DND-41 (cell line): Measurements from ENCODE around the gene MAML3.

Experiments
- ATAC-seq: fragments of 200-7000 bp; cut with Tn5 transposase; 3 replicates; pipeline ENCODE4 v1.9.1; 2021; ENCODE audit warnings: low read depth; ENCODE audit not compliant: insufficient read depth
- DNase-seq: peaks from one replicate; pipeline ENCODE4 v3.0.0-alpha.2; 2020
- H2AFZ ChIP-seq: 2 replicates; pipeline ENCODE4 v1.6.0; 2012; ENCODE audit warnings: low read depth, low read length
- H3K27ac ChIP-seq: 2 replicates; pipeline ENCODE4 v1.5.1; 2012; ENCODE audit warnings: low read length, inconsistent platforms
- H3K27me3 ChIP-seq: fragments of 200-600 bp; sonication (generic); 2 replicates; pipeline ENCODE4 v1.6.0; 2012; ENCODE audit warnings: low read length, mild to moderate bottlenecking, inconsistent platforms; ENCODE audit not compliant: insufficient read depth, poor library complexity
- H3K36me3 ChIP-seq: 2 replicates; pipeline ENCODE4 v1.5.1; 2012; ENCODE audit warnings: low read length, inconsistent platforms; ENCODE audit not compliant: insufficient read depth
- H3K4me1 ChIP-seq: 2 replicates; pipeline ENCODE4 v1.5.1; 2012; ENCODE audit warnings: mild to moderate bottlenecking, low read length; ENCODE audit not compliant: insufficient read depth
- H3K4me2 ChIP-seq: 2 replicates; pipeline ENCODE4 v1.6.0; 2012; ENCODE audit warnings: mild to moderate bottlenecking, moderate library complexity, low read length, inconsistent platforms; ENCODE audit not compliant: insufficient read depth
- H3K4me3 ChIP-seq, 2 experiments: fragments of 200-600 bp in 1 of 2; shearing (Covaris generic) in 1 of 2; 2 replicates each; pipeline ENCODE4 v1.5.1; 2012 to 2016; ENCODE audit warnings: inconsistent platforms in 2 of 2, low read length in 2 of 2, mild to moderate bottlenecking in 2 of 2, low read depth in 1 of 2, moderate library complexity in 1 of 2
- H3K79me2 ChIP-seq: 2 replicates; pipeline ENCODE4 v1.6.0; 2012; ENCODE audit warnings: low read length, inconsistent platforms; ENCODE audit not compliant: insufficient read depth
- H3K9ac ChIP-seq: 2 replicates; pipeline ENCODE4 v1.6.0; 2012; ENCODE audit warnings: low read depth, mild to moderate bottlenecking, inconsistent platforms, low read length, moderate library complexity
- H3K9me3 ChIP-seq: 2 replicates; pipeline ENCODE4 v1.5.1; 2012; ENCODE audit warnings: low read length, moderate library complexity, mild to moderate bottlenecking, inconsistent platforms; ENCODE audit not compliant: insufficient read depth, severe bottlenecking
- H4K20me1 ChIP-seq: 2 replicates; pipeline ENCODE4 v1.6.0; 2012; ENCODE audit warnings: low read length; ENCODE audit not compliant: insufficient read depth
- CTCF ChIP-seq: IDR thresholded peaks from 2 replicates; pipeline ENCODE4 v1.5.1; 2012; ENCODE audit warnings: borderline replicate concordance, low read length, moderate library complexity, mild to moderate bottlenecking; ENCODE audit not compliant: poor library complexity, severe bottlenecking; ENCODE audit errors: extremely low read depth
- EZH2 ChIP-seq: IDR thresholded peaks from 3 replicates; pipeline ENCODE4 v1.6.1; 2012; ENCODE audit warnings: borderline replicate concordance, low read depth, mild to moderate bottlenecking, moderate library complexity, low read length, inconsistent platforms; ENCODE audit not compliant: severe bottlenecking

The MAML3 gene

GRCh38 chr4:140049849-140050637 lies 103.9 kb downstream of the MAML3 start:
- Histone ChIP-seq H3K4me1 (peaks cover 68% of the 10 kb centered on the region), H3K27me3 (no peaks in the 10 kb centered on the region), H3K27ac (peak overlapping the region; percentile 94), H3K4me3 (peak overlapping the region; percentile 10 to 61; a peak in 3 of 4 replicates), H3K9ac (peak overlapping the region; percentile 58), H3K4me2 (peak overlapping the region; percentile 72), H3K9me3 (no peaks in the 10 kb centered on the region), H2AFZ (peak overlapping the region; percentile 78), H4K20me1 (no peaks in the 10 kb centered on the region), H3K36me3 (no peaks in the 10 kb centered on the region), H3K79me2 (peaks cover 12% of the 10 kb centered on the region; the same call in 1 of the 2 replicates)
- TF ChIP-seq CTCF (peak; percentile 89), EZH2 (no peak)
- DNase-seq (peak; percentile 64), ATAC-seq (peak; percentile 63)

- peak overlapping the region; percentile 16 to 61; a peak in 3 of 4 replicates for H3K4me3 ChIP-seq
- peaks cover 74% of the 10 kb centered on the region for H3K4me1 ChIP-seq
- peak overlapping the region; percentile 72 for H3K4me2 ChIP-seq
- H4K20me1 ChIP-seq: no peaks in the 10 kb centered on the region
- TF ChIP-seq EZH2: no peak
- peak; percentile 44 for TF ChIP-seq CTCF
- H2AFZ ChIP-seq: peak overlapping the region; percentile 78
- peak overlapping the region; percentile 58 for H3K9ac ChIP-seq
- H3K27ac ChIP-seq: peak overlapping the region; percentile 94
- H3K27me3 ChIP-seq: no peaks in the 10 kb centered on the region
- no peaks in the 10 kb centered on the region for H3K9me3 ChIP-seq
- H3K79me2 ChIP-seq: peaks cover 12% of the 10 kb centered on the region; the same call in 1 of the 2 replicates
- H3K36me3 ChIP-seq: no peaks in the 10 kb centered on the region
- ATAC-seq (peak; percentile 94), DNase-seq (peak; percentile 88)
These were observed 104.7 kb downstream of the MAML3 start for GRCh38 chr4:140049024-140049848.

- Histone ChIP-seq H3K79me2 (peaks cover 12% of the 10 kb centered on the region; the same call in 1 of the 2 replicates), H3K27me3 (no peaks in the 10 kb centered on the region), H4K20me1 (no peaks in the 10 kb centered on the region), H3K4me3 (peak overlapping the region; percentile 16 to 61; a peak in 3 of 4 replicates), H3K4me2 (peak overlapping the region; percentile 72), H3K27ac (peak overlapping the region; percentile 94), H2AFZ (peak overlapping the region; percentile 78), H3K4me1 (peaks cover 69% of the 10 kb centered on the region), H3K9ac (peak overlapping the region; percentile 58), H3K9me3 (no peaks in the 10 kb centered on the region), H3K36me3 (no peaks in the 10 kb centered on the region)
- no peak for DNase-seq
- no peak for ATAC-seq
- TF ChIP-seq CTCF: no peak
- TF ChIP-seq EZH2: no peak
These were observed 105.5 kb downstream of the MAML3 start for GRCh38 chr4:140048419-140048995.
